ENCODE results near the gene SPACA5. TPM values are rescaled to one million over a fixed set of nuclear protein-coding genes. Genes with fewer than 3 reads are reported as not detected.
A peak's percentile ranks its signal among the peaks of the same experiment; 100 is the strongest.
"Not testable (repeated sequence)": the region's sequence is repeated elsewhere in the genome, so short reads cannot be mapped to it uniquely, and the experiment has no call there.

SPACA5 gene
- total RNA-seq, 1 experiment from 2014 or later = not detected

DNA sequence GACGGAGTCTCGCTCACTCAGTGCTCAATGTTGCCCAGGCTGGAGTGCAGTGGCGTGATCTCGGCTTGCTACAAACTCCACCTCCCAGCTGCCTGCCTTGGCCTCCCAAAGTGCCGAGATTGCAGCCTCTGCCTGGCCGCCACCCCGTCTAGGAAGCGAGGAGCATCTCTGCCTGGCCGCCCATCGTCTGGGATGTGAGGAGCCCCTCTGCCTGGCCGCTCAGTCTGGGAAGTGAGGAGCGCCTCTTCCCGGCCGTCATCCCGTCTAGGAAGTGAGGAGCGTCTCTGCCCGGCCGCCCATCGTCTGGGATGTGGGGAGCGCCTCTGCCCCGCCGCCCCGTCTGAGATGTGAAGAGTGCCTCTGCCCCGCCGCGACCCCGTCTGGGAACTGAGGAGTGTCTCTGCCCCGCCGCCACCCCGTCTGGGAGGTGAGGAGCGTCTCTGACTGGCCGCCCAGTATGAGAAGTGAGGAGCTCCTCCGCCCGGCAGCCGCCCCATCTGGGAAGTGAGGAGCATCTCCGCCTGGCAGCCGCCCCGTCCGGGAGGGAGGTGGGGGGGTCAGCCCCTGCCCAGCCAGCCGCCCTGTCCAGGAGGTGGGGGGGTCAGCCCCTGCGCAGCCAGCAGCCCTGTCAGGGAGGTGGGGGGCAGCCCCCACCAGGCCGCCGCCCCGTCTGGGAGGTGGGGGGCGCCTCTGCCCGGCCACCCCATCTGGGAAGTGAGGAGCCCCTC, 10.0 kb downstream of the SPACA5 start:
- DNase-seq (ENCODE audit: low read depth); in situ Hi-C loops (cut with HindIII; ENCODE audit: low pct_unique_long_range_greater_than_20kb, low sequenced_read_pairs): not testable (repeated sequence)

DNA sequence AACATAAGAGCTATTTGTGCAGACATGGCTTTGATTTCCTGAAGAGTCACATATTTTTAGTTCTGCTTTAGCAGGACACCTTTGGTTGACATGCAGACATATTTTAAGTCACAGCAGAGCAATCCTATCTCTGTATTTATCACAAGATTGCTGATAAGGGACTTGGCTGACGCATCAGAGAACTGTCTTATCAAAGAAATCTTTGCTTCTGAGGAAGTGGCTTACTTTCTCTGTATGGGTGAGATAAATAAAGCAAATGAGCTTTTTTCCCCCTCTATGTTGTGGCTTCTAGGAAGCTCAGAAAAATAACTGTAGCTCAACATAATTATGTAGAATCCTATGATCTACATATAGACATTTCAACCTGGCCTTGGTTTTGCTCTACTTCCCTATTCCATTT, 13.1 kb downstream of the SPACA5 start:
- in situ Hi-C loops (cut with HindIII; ENCODE audit: low pct_unique_long_range_greater_than_20kb, low sequenced_read_pairs); DNase-seq (ENCODE audit: low read depth): not testable (repeated sequence)

DNA sequence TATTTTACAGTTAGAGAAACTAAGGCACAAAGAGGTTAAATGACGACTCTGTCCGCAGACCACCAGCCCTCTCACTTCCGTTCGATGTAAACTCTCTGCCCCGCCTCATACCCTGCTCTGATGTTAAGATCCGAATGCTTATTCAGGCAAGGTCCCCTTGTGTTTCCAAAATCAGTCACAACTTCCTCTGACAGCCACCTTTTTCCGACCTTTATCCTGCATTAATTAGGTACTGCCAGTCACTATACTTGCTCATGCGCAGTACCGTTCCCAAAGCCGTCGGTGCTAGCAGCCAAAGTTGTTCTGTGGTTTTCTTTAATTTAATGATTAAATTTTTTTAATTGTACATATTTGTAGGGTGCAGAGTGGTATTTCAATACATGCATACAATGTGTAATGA, 13.7 kb downstream of the SPACA5 start:
- DNase-seq (ENCODE audit: low read depth); in situ Hi-C loops (cut with HindIII; ENCODE audit: low pct_unique_long_range_greater_than_20kb, low sequenced_read_pairs): not testable (repeated sequence)

DNA sequence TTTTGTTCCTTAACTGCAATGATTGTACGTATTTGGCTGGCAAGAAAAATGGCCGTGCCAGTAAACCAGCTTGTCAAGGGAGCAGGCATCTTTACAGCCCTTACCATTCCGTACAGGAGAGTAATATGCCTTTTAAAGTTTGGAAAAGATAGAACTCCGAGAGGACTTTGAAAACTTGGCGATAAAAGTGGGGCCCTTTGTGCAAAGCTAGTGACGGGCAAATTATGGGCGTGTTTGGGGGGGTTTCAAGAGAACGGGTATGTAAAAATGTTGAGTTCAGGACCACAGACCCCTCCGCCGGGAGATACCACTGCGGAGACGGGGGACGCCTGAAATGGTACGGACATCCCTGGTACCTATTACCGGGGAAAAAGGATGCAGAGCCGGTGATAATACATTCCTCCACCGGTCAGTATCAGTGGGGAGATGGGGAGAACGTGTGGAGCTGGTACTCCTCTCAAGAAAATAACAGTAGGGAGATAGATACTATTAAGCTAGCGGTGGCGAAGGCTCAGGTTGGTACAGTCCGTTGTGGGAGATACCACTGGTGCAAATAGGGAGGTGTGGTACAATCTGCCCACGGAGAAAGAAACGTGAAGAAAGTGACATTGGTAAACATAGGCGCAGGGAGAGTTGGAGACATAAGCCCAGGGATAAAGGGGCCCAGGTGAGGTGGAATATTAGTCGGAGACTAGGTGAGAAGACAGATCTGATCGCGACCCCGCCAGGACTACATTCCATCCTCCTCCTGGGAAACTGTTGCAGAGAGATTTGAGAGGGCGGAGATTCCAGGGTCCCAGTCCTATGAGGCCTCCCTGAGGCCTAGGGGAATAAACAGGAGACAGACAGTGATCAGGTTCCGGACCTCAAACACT, 14.5 kb downstream of the SPACA5 start:
- in situ Hi-C loops (cut with HindIII; ENCODE audit: low pct_unique_long_range_greater_than_20kb, low sequenced_read_pairs) = no loop called here
- peak; percentile 54 for DNase-seq (ENCODE audit: low read depth)

GRCh38 chrX:48022100-48022499, 15.3 kb downstream of the SPACA5 start:
- DNase-seq (ENCODE audit: low read depth) = no peak
- in situ Hi-C loops (cut with HindIII; ENCODE audit: low pct_unique_long_range_greater_than_20kb, low sequenced_read_pairs) = no loop called here

GRCh38 chrX:48022738-48023137, 15.9 kb downstream of the SPACA5 start:
- DNase-seq (ENCODE audit: low read depth) = no peak

GRCh38 chrX:48025561-48025960, 18.8 kb downstream of the SPACA5 start:
- in situ Hi-C loops (cut with HindIII; ENCODE audit: low pct_unique_long_range_greater_than_20kb, low sequenced_read_pairs) = no loop called here
- peak; percentile 33 for DNase-seq (ENCODE audit: low read depth)

More at GRCh38 chrX:48022738-48023137, 15.9 kb downstream of the SPACA5 start:
- in situ Hi-C loops (cut with HindIII; ENCODE audit: low pct_unique_long_range_greater_than_20kb, low sequenced_read_pairs) = no loop called here

DNA sequence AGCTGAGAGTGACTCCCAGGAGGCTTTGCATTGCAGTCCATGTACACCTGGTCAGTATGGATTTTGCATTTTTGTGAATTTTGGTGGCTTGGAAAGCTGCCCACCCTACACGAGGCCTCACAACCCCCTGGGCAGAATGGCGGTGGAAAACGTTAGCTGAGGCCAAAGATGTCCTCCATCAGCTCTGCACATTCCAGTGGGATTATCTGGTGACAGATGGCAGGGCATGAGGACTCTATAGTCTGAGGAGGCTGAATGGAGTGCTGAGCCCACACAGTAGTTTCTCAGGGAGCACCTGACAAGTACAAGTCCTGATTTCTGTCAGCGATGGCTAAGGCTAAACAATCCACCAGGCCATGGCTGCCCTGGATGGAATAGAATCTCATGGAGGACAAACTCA, 20.8 kb downstream of the SPACA5 start:
- in situ Hi-C loops (cut with HindIII; ENCODE audit: low pct_unique_long_range_greater_than_20kb, low sequenced_read_pairs); DNase-seq (ENCODE audit: low read depth): not testable (repeated sequence)

DNA sequence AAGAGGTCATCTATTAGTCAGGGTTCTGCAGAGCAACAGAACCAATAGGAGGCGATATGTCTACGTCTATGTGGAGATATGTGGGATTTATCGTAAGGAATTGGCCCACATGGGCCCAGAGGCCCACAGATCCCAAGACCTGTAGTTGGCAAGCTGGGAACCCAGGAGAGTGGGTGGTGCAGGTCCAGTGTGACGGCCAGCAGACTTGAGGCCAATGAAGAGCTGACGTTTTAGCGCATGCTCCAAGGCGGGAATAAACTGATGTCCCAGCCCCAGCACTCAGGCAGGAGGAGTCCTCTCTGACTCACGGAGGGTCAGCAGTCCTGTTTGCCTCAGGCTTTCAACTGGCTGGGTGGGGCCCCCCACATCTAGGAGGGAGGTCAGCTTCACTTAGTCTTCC, 21.3 kb downstream of the SPACA5 start:
- no peak for DNase-seq (ENCODE audit: low read depth)
- in situ Hi-C loops (cut with HindIII; ENCODE audit: low pct_unique_long_range_greater_than_20kb, low sequenced_read_pairs) = no loop called here

- in situ Hi-C loops (cut with HindIII; ENCODE audit: low pct_unique_long_range_greater_than_20kb, low sequenced_read_pairs) = no loop called here
- no peak for DNase-seq (ENCODE audit: low read depth)
Observed at GRCh38 chrX:48030237-48030636, 23.4 kb downstream of the SPACA5 start.

GRCh38 chrX:48030641-48031173, 23.9 kb downstream of the SPACA5 start:
- in situ Hi-C loops (cut with HindIII; ENCODE audit: low pct_unique_long_range_greater_than_20kb, low sequenced_read_pairs); DNase-seq (ENCODE audit: low read depth): not testable (repeated sequence)

DNA sequence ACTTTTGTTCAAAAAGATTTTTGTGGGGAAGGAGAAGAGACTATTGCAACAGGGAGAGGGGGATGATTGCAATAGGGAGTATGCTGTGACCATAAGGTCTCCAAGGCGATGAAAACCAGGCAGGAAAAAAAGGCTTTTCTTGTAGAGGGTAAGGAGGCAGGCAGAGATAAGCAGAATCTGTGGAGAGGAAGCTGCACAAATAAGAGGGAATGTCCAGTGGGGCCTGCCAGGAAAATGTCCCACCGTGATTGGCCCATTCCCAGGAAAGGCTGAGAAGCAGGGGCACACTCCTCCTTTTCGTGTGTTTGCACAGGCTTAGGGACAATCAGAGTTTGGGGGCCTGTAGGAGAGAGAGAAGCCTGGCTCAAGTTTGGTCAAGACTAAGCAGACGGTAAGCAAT, 29.1 kb downstream of the SPACA5 start:
- DNase-seq (ENCODE audit: low read depth) = no peak
- in situ Hi-C loops (cut with HindIII; ENCODE audit: low pct_unique_long_range_greater_than_20kb, low sequenced_read_pairs) = no loop called here

- DNase-seq (ENCODE audit: low read depth) = no peak
- in situ Hi-C loops (cut with HindIII; ENCODE audit: low pct_unique_long_range_greater_than_20kb, low sequenced_read_pairs) = no loop called here
Observed at GRCh38 chrX:48043056-48043455, 36.3 kb downstream of the SPACA5 start.

- in situ Hi-C loops (cut with HindIII; ENCODE audit: low pct_unique_long_range_greater_than_20kb, low sequenced_read_pairs) = no loop called here
- DNase-seq (ENCODE audit: low read depth) = no peak
Observed at GRCh38 chrX:48045410-48046311, 38.9 kb downstream of the SPACA5 start.

DNA sequence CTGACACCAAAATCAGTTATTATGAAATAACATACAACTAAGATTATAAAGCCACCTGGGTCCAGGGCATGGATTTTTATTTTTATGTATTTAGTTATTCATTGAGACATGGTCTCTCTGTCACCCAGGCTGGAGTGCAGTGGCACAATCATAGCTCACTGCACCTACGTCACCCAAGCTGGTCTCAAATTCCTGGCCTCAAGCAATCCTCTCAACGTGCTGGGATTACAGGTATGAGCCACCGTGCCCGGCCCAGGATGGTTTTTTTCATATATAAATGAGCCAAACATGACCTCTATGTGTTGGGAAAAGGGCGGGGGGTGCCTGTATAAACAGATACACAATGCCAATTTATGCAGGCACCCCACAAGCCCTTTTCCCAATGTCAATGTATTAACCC, 40.1 kb downstream of the SPACA5 start:
- DNase-seq (ENCODE audit: low read depth) = no peak
- in situ Hi-C loops (cut with HindIII; ENCODE audit: low pct_unique_long_range_greater_than_20kb, low sequenced_read_pairs) = no loop called here

DNA sequence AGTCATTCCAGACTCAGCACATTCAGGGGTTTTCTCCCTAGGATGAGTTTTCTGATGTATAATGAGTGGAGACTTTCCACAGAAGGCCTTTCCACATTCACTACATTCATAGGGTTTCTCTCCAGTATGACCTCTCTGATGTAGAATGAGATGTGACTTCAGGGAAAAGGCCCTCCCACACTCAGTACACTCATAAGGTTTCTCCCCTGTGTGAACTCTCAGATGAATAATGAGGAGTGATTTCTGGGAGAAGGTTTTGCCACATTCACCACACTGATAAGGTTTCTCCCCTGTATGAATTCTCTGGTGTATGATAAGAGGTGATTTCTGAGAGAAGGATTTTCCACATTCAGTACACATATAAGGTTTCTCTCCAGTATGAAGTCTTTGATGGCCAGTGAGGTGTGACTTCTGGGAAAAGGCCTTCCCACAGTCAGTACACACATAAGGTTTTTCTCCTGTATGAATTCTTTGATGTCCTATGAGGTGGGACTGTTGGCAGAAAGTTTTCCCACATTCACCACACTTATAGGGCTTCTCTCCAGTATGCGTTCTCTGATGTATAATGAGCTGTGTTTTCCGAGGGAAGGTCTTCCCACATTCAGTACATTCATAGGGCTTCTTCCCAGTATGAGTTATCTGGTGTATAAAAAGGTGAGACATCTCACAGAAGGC, 52.0 kb downstream of the SPACA5 start:
- no peak for DNase-seq (ENCODE audit: low read depth)
- in situ Hi-C loops (cut with HindIII; ENCODE audit: low pct_unique_long_range_greater_than_20kb, low sequenced_read_pairs) = no loop called here

DNA sequence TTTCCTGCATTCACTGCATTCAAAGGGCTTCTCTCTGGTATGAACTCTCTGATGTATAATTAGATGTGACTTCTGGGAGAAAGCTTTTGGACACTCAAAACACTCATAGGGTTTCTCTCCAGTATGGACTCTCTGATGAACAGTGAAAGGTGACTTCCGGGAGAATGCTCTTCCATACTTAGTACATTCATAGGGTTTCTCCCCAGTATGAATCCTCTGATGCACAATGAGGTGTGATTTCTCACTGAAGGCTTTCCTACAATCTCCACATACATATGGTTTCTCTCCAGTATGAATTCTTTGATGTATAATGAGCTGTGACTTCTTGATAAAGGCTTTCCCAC, 52.5 kb downstream of the SPACA5 start:
- in situ Hi-C loops (cut with HindIII; ENCODE audit: low pct_unique_long_range_greater_than_20kb, low sequenced_read_pairs) = no loop called here
- no peak for DNase-seq (ENCODE audit: low read depth)

Data from Caki2 (cell line).